Choroid plexus epithelial cell (primary cell): ENCODE measurements around the gene CELA2B.
A peak's percentile ranks its signal among the peaks of the same experiment; 100 is the strongest.
"Not testable (repeated sequence)": the region's sequence is repeated elsewhere in the genome, so short reads cannot be mapped to it uniquely, and the experiment has no call there.

Experiments
- DNase-seq: peaks from one replicate; pipeline ENCODE4 v3.0.0-alpha.2; 2010; ENCODE audit warnings: low read depth
- H3K4me3 ChIP-seq: 2 replicates; pipeline ENCODE4 v1.5.1; 2011; ENCODE audit warnings: low read depth, mild to moderate bottlenecking, control low read depth, low read length, moderate library complexity
- CTCF ChIP-seq: conservative IDR thresholded peaks from 2 replicates; pipeline ENCODE4 v1.5.1; 2011; ENCODE audit warnings: low read depth, mild to moderate bottlenecking, control low read depth, inconsistent platforms, low read length, moderate library complexity

The CELA2B gene

GRCh38 chr1:15452866-15453571, 22.9 kb upstream of the CELA2B start:
- no peak overlapping the region for H3K4me3 ChIP-seq
- no peak for TF ChIP-seq CTCF
- DNase-seq: no peak

- H3K4me3 ChIP-seq: no peak overlapping the region
- DNase-seq: peak; percentile 19
- no peak for TF ChIP-seq CTCF
Measured at GRCh38 chr1:15453734-15454133, 22.2 kb upstream of the CELA2B start.

GRCh38 chr1:15454256-15454655, 21.6 kb upstream of the CELA2B start:
- H3K4me3 ChIP-seq: no peak overlapping the region
- TF ChIP-seq CTCF: no peak
- peak; percentile 77 for DNase-seq

DNA sequence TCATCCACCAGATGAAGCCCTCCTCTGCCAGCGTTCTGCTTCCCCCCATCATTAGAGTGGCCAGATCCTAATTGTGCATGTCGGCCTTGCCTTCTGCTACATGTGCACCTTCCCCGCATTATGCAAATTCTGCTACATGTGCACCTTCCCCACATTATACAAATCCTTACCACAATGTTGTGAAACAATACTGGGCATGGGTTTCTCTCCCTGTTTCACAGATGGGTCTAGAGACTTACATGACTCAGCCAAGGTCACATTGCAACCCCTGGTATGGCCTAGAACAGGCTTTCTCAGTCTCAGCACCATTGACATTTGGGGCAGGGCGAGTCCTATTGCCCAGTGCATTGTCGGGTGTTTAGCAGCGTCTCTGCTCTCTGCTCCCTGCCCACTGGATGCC, 20.4 kb upstream of the CELA2B start:
- peak; percentile 58 for DNase-seq
- H3K4me3 ChIP-seq: no peak overlapping the region
- no peak for TF ChIP-seq CTCF

DNA sequence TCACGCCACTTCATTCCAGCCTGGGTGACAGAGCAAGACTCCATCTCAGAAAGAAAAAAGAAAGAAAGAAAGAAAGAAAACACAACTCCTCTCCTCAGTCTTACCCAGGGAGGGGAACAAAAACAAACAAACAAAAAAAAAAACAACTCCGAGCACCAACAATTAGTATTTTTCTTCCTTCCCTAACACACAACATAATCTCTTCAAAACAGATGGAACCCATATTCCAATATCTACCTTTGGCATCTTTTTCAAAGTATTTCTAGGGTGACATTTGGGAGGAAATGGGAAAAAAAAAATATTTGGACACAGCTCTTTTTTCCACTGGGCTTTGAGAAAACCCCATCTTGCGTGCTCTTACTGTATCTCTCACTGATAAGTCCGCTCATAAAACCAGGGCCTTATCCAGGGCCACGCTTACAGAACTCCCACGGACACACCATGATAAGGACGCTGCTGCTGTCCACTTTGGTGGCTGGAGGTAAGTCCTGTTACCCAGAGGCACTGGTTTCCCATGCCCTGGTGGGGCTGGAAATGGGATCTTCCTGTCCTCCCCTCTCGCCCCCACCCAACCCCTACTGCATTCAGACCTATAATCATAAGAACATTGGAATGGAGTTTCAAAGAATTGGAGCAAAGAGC, 19.5 kb upstream of the CELA2B start, which contains the start of gene CELA2A:
CELA2A (plus strand) TSS at position 420 of the 642 bp plus-strand sequence; CDS start at position 442, 22 bp downstream.
- TF ChIP-seq CTCF: no peak
- H3K4me3 ChIP-seq: no peak within 1 kb of the TSS
- DNase-seq: no peak

DNA sequence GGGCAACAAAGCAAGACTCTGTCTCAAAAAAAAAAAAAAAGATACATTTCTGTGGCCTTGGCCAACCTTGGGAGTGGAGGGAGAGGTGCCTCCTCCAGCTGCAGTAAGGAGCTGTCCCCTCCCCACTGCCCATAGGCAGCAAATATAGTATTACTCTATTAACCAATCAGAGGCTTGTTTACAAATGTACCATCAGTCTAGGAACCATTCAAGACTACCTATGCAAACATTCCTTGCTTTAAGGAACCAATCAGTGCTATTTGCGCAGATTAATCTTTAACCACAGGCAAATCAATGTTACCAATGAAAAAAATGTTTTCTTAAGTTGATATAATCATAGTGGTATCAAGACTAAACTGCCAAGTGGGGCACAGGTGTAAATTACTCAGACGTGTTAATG, 18.3 kb upstream of the CELA2B start:
- DNase-seq: no peak
- TF ChIP-seq CTCF: no peak

GRCh38 chr1:15458388-15458787, 17.5 kb upstream of the CELA2B start:
- DNase-seq, H3K4me3 ChIP-seq: not testable (repeated sequence)

More for the DNA sequence above, 18.3 kb upstream of the CELA2B start:
- H3K4me3 ChIP-seq: no peak overlapping the region
